Esophagus muscularis mucosa (tissue), 4 donors: ENCODE results near the gene KRT7. TPM values are rescaled to one million over a fixed set of nuclear protein-coding genes. Genes with fewer than 3 reads are reported as not detected.
"Not testable (repeated sequence)": the region's sequence is repeated elsewhere in the genome, so short reads cannot be mapped to it uniquely, and the experiment has no call there.

ENCODE experiments used
- DNase-seq: peaks from one replicate; pipeline ENCODE4 v3.0.0-alpha.2; 2017; ENCODE audit errors: extremely low spot score
- H3K27ac ChIP-seq, 4 donors: fragments of 200-600 bp; sonication (generic); replicated peaks in 1 of 4; 1 replicate in 3 of 4; 2 replicates in 1 of 4; pipeline ENCODE4 v1.5.1; 2016 to 2019; ENCODE audit warnings: mild to moderate bottlenecking in 1 of 4
- H3K27me3 ChIP-seq, 4 donors: fragments of 200-600 bp; sonication (generic); one replicate each; pipeline versions ENCODE4 v1.5.1 to v1.6.0; 2016 to 2019
- H3K36me3 ChIP-seq, 4 donors: fragments of 200-600 bp; sonication (generic); one replicate each; pipeline ENCODE4 v1.5.1; 2016 to 2019
- H3K4me1 ChIP-seq, 4 donors: fragments of 200-600 bp; sonication (generic); one replicate each; pipeline ENCODE4 v1.5.1; 2016 to 2019
- H3K4me3 ChIP-seq, 4 donors: fragments of 200-600 bp; sonication (generic); 1 replicate in 2 of 4; 2 replicates in 2 of 4; pipeline ENCODE4 v1.5.1; 2016 to 2019; ENCODE audit warnings: mild to moderate bottlenecking in 4 of 4, moderate library complexity in 1 of 4
- H3K9me3 ChIP-seq, 4 donors: fragments of 200-600 bp; sonication (generic); 1 replicate in 3 of 4; 2 replicates in 1 of 4; pipeline ENCODE4 v1.5.1; 2016 to 2019
- EP300 ChIP-seq: sonication (generic); formaldehyde crosslinking; IDR thresholded peaks from one replicate; pipeline ENCODE4 v1.6.1; 2017; ENCODE audit warnings: antibody characterized with exemption
- POLR2A ChIP-seq: fragments of 450-650 bp; IDR thresholded peaks from one replicate; pipeline ENCODE4 v1.6.1; 2017; ENCODE audit warnings: antibody characterized with exemption, moderate library complexity, mild to moderate bottlenecking, low read depth
- POLR2AphosphoS5 ChIP-seq, 2 donors: sonication (generic); formaldehyde crosslinking; IDR thresholded peaks; one replicate each; pipeline ENCODE4 v1.6.1; 2017; ENCODE audit warnings: antibody characterized with exemption in 2 of 2
- WGBS: methylation state at CpG from one replicate; pipeline ENCODE4 v1.1.5; 2018; 5-methylcytosine and 5-hydroxymethylcytosine counted together
- intact Hi-C: fragments of 100-400 bp; cut with DNase I; formaldehyde crosslinking; loops from one replicate; pipeline ENCODE4 v1.15.1; 2023
- total RNA-seq, 4 donors: library from RNA; depleted of rRNA; stranded (reverse); fragments of >200 nt; gene quantifications; one replicate each; pipeline versions ENCODE4 v1.1.0 to v1.2.1, GENCODE V29; 2016
- TF ChIP-seq, protein P1 (sequence below), 3 experiments: fragments of 200-600 bp in 2 of 3; fragments of 450-650 bp in 1 of 3; sonication (generic) in 2 of 3; IDR thresholded peaks; one replicate each; pipeline ENCODE4 v1.5.1; 2017 to 2019; ENCODE audit warnings: antibody characterized with exemption in 3 of 3, mild to moderate bottlenecking in 2 of 3, moderate library complexity in 1 of 3

Gene KRT7
- total RNA-seq, 4 donors from 2014 or later: 0.83 to 8.4 (median 4.5) TPM

DNA sequence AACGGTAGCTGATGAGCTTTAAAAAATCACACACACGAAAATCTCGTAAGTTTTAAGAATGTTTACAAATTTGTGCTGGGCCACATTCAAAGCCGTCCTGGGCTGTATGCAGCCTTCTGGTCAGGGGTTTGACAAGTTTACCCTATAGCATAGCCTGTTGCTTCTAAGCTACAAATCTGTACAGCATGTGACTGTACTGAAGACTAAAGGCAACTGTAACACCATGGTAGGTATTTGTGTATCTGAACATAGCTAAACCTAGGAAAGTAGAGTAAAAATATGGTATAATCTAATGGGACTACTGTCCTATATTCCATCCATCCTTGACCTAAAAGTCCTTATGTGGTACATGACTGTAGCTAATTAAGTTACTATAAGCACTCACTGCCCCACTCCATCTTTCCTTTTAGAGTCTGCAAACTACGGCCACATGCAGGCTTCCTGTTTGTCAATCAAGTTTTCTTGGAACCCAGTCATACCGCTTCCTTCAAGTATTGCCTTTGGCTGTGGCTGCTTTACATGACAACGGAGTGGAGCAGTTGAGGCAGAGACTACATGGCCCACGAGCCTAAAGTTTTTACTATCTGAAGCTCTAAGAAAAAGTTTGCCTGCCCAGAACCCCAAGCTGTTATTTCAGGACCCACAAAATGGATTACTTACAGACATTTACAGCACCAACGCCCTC lies 18.5 kb downstream of the KRT7 start:
- WGBS: 76% methylated on average over 9 of the region's 9 CpGs
- Histone ChIP-seq H3K36me3 (no peaks in the 10 kb centered on the region), H3K9me3 (no peaks in the 10 kb centered on the region), H3K27ac (no peak overlapping the region), H3K4me3 (no peak overlapping the region), H3K27me3 (peaks cover 0 to 54% (median 0%) of the 10 kb centered on the region in 4 donors), H3K4me1 (peaks cover 16 to 36% (median 36%) of the 10 kb centered on the region in 4 donors)
- intact Hi-C loops: no loop called here
- no peak for DNase-seq
- TF ChIP-seq POLR2AphosphoS5 (IDR thresholded peaks at IDR 0.05) (no peak), POLR2A (no peak), EP300 (no peak)
- TF ChIP-seq, protein P1, sequence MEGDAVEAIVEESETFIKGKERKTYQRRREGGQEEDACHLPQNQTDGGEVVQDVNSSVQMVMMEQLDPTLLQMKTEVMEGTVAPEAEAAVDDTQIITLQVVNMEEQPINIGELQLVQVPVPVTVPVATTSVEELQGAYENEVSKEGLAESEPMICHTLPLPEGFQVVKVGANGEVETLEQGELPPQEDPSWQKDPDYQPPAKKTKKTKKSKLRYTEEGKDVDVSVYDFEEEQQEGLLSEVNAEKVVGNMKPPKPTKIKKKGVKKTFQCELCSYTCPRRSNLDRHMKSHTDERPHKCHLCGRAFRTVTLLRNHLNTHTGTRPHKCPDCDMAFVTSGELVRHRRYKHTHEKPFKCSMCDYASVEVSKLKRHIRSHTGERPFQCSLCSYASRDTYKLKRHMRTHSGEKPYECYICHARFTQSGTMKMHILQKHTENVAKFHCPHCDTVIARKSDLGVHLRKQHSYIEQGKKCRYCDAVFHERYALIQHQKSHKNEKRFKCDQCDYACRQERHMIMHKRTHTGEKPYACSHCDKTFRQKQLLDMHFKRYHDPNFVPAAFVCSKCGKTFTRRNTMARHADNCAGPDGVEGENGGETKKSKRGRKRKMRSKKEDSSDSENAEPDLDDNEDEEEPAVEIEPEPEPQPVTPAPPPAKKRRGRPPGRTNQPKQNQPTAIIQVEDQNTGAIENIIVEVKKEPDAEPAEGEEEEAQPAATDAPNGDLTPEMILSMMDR (IDR thresholded peaks at IDR 0.05): no peak

DNA sequence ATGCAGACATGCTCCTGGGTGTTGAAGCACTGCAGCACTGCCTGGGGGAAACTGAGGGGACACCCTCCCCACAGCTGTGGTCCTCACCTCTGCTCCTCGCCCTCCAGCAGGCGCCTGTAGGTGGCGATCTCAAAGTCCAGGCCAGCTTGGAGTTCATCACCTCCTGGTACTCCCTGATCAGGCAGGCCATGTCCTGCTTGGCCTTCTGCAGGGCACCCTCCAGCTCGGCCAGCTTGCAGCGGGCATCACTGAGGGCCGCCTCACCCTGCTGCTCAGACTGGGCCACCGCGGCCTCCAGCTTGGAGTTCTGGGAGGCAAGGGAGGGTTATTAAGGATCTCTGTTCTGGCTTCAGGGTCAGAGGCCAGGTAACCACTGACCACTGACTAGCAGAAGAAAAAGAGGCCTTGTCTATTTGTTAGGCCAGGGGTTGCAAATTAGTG lies 19.2 kb downstream of the KRT7 start:
- H3K9me3 ChIP-seq, H3K4me3 ChIP-seq, DNase-seq, intact Hi-C loops, H3K36me3 ChIP-seq, H3K27ac ChIP-seq: not testable (repeated sequence)
- H3K27me3 ChIP-seq: peaks cover 0 to 61% (median 2%) of the 10 kb centered on the region in 4 donors
- peaks cover 14 to 31% (median 29%) of the 10 kb centered on the region in 4 donors for H3K4me1 ChIP-seq
- 92% methylated on average over 8 of the region's 8 CpGs for WGBS

DNA sequence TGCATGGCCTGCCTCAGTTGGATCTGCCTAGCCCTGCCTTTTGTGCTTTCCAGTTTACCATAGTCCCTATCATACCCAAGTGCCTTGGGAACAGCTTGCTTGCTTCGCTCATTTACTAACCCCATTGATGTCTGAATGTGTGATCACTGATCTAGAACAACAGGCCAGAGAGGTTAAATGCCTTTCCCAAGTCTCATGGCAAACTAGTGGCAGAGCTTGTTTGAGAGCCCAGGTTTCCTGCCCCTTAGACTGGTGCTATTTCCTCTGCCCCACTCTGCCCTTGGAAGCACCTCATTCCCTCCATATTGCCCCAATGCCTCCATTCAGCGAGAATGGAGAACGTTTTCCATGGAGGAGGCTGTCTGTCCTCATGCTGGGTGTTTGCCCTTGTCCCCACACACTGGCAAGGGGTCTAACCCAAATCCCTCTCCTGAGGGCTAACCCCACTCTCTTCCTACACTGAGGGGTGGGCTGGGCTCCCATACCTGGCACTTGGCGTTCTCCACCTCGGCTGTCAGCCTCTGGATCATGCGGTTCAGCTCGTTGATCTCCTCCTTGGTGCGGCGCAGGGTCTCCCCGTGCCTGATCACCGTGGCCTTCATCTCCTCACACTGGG lies 19.8 kb downstream of the KRT7 start:
- Histone ChIP-seq H3K4me3 (no peak overlapping the region), H3K4me1 (peaks cover 11 to 26% (median 23%) of the 10 kb centered on the region in 4 donors), H3K36me3 (no peaks in the 10 kb centered on the region), H3K27me3 (peaks cover 0 to 64% (median 5%) of the 10 kb centered on the region in 4 donors), H3K27ac (no peak overlapping the region), H3K9me3 (no peaks in the 10 kb centered on the region)
- TF ChIP-seq, protein P1 (IDR thresholded peaks at IDR 0.05): no peak
- TF ChIP-seq EP300: no peak
- TF ChIP-seq POLR2AphosphoS5 (IDR thresholded peaks at IDR 0.05): no peak
- no peak for TF ChIP-seq POLR2A
- DNase-seq: no peak
- 98% methylated on average over 11 of the region's 11 CpGs for WGBS
- intact Hi-C loops: no loop called here

DNA sequence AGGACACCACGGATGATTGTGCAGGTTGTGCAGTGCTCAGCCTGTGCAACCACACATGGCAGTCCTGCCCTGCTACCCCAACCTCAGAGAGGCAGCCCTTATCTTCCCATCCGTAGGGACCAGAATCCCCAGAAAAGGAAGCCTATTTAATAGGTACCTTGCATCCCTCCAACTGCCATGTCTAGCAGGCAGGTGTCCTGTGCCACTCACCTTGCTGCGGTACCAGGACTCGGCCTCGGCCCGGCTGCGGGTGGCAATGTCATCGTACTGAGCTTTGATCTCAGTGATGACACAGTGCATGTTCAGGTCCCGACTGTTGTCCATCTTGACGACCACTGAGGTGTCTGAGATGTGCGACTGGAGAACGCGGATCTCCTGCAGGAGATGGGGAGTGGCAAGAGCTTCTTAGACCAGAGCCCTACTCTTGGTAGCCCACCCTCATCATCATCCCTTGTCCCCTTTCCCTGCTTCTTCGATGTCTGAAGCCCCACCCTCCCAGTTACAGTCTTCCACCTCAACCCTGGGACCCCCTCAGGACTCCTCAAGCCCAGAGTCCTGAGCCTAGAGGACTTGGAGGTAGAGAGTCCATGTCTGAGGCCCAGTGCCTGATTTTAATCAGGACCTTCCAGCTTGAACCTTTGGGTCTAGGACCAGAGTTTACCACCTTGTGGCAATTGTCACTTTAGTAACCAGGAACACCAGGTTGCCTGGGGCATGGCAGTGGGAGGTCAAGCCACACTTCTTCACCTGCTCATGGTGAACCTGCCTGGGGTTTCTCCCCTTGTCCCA lies 20.5 kb downstream of the KRT7 start:
- Histone ChIP-seq H3K27me3 (peaks cover 0 to 66% (median 12%) of the 10 kb centered on the region in 4 donors), H3K9me3 (no peaks in the 10 kb centered on the region), H3K36me3 (no peaks in the 10 kb centered on the region), H3K27ac (no peak overlapping the region), H3K4me3 (no peak overlapping the region), H3K4me1 (peaks cover 13 to 26% (median 23%) of the 10 kb centered on the region in 4 donors)
- no peak for TF ChIP-seq POLR2A
- no peak for TF ChIP-seq EP300
- TF ChIP-seq, protein P1 (IDR thresholded peaks at IDR 0.05): no peak
- TF ChIP-seq POLR2AphosphoS5 (IDR thresholded peaks at IDR 0.05): no peak
- DNase-seq: no peak
- 97% methylated on average over 3 of the region's 14 CpGs for WGBS
- intact Hi-C loops: no loop called here
